NCI-H526 (cell line): Measurements from ENCODE around the gene TENT4B.

Experiments used
- DNase-seq, 2 experiments: peaks; one replicate each; lab custom pipeline; 2025; lab: John Stamatoyannopoulos, UW

Gene TENT4B

DNA sequence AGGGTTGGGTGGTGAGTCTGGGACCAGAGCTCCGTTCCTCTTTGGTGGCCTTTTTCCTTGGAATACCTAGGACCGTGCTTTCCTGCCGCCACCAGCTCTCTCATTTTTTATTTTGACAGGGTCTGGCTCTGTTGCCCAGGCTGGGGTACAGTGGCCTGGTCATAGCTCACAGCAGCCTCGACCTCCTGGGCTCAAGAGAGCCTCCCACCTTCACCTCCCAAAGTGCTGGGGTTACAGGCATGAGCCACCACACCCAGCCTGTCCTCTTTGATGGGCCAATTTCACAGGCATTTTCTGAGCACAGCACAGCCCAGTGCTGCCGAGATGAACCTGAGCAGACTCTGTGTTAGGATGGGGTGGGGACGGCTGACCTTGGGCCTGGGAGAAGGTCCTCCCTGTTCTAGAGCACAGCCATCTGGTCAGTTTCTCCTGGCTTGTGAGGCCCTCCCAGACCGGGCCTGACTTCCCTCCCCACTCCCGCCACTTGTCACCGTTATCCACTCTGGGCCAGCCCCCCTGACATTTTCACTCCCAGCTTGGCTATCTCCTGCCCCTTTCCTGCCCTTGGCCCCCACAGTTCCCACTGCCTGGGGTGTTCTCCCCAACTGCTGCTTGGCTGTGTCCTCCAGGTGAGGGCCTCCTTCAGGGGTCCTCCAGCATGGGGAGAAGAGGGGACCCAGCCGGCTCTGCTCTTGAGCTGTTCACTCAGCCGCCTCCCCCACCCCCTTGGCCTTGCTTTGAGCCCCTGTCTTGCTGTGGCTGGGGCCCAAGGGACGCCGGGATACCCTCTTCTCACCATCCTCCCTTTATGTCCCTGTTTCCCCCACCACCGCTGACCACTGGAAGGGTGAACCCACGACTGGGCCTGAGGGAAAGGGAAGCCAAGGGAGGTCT lies 118.3 kb downstream of the TENT4B start:
- no peak for DNase-seq

DNA sequence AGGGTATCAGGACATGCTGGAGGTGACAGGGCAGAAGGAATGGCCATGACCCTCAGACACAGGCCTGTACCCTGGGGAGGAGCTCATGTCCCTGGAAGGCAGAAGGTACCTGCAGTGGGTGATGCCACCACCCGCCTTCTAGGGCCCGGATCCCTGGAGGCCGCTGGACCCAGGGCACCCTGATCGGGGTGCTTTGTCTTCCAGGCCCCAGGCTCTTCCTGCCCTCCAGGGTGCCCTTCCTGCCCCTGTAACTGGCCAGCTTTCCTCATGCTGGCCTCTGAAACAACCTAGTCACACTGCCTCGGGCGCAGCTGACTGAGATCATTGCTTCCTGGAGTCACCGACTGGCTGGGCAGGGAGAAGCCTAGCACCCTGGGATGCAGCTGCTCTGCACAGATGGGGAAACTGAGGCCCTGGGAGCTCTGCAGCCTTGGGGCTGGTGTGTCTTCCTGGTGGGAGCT lies 119.0 kb downstream of the TENT4B start:
- no peak for DNase-seq

DNA sequence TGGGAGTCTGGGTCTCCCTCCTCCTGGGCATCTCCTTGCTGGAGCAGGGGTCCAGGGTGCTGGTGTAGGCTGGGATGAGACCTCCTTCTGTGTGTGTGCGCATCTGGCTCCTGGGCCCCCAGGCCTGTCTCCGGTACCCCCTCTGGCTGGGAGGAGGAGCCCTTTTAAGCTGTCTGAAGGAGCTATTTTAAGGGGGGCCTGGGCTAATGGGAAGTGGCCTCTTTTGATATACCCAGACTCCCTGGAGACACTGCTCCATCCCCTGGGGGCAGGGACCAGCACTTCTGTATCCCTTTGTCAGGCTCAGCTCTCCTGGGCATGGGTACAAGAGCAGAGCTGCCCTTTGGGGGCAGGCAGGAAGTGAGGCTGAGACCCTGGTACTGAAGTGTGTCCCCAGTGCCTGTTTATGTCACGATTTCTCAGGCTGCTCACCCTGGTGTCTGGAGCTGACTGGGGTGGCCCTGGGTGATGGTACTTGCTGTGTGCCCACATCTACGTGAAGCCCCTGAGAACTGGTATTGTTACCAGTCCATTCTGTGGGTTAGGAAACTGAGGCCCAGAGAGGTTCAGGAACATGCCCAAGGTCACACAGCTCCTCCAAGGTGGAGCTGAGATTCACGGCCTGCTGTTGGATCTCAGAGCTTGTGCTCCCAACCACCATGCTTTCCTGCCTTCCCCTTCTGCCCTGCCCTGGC lies 119.7 kb downstream of the TENT4B start:
- DNase-seq: no peak

DNA sequence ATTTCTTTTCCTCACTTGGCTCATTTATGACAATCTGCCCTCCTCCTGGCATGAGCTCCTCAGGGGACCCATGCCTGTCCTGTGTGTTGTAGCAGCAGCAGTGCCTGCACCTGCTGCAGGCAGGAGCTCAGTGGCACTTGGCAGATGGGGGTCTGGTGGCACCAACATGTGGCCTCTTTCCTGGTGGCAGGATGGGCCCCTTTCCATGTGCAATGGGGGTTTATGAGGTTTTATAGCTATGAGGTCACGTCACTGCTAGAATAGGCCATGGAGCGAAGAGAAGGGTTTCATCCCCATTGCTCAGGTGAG lies 120.2 kb downstream of the TENT4B start:
- no peak for DNase-seq

DNA sequence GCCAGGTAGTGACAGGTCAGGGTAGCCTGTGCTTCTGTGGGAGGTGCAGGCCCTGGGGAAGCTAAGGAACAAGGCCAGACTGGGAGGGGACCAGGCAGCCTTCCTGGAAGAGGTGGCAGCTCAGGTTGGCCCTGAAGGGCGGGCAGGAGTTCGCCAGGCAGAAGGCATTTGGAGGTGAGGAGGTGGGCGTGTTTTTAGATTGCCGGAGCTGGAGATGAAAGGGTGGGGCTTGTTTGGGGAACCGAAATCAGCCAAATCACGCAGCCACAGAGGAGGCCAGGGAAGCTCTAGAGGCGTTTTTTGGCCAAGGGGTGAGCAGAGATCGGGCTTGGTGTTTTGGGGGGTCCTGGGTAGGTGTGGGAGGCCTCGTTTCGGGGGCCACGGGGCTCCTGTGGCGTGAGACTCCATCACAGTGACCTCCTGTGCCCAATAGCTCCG lies 120.8 kb downstream of the TENT4B start:
- DNase-seq: no peak

DNA sequence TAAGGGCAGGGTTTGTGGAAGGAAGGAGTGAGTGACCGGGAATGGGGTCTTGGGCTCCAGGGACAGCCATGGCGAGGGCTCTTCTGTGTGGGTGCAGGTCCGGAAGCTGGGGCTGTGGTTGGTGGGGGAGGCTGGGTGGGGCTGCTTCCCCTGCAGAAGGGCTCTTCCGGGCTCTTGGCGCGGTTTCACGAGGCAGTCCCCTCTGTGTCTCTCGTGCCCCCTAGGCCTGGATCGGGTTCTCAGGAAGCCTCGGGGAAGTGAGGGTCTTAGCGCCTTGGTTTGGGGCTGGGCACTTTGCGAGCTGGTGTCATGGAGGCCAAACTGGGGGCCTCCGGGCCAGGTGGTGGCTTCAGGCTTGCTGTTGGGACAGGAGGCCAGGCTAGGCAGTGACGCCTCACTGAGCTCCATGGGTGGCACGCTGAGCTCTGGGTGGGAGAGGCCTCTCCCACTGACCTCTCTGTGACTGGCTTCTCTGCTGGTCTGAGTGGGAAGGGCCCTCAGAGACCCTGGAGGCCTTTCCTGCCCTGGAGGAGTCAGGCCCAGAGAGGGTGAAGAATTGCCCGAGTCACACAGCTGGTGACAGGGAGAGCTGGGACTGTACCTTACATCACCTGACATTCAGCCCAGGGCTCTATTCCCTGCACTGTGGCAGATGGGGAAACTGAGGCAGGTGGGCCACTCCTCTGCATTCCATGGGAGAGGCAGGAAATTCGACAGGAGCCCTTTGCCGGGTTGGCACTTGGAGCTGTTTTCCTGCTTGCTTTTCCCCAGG lies 121.4 kb downstream of the TENT4B start:
- DNase-seq: no peak

DNA sequence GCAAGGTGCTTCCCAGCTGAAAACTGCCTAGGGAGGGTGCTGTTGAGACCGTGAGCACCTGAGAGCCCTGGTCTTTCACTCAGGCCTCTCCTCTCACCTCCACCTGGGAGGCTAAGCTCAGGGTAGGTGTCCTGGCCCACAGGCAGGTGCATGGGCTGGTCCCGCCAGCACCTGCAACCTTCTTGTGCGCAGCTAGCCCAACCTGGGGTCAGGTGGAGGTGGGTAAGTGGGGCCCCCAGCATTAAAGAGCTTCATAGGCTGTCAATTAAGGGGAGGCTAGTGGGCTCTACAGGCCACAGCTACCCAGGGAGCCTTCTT lies 122.0 kb downstream of the TENT4B start:
- DNase-seq: no peak

DNA sequence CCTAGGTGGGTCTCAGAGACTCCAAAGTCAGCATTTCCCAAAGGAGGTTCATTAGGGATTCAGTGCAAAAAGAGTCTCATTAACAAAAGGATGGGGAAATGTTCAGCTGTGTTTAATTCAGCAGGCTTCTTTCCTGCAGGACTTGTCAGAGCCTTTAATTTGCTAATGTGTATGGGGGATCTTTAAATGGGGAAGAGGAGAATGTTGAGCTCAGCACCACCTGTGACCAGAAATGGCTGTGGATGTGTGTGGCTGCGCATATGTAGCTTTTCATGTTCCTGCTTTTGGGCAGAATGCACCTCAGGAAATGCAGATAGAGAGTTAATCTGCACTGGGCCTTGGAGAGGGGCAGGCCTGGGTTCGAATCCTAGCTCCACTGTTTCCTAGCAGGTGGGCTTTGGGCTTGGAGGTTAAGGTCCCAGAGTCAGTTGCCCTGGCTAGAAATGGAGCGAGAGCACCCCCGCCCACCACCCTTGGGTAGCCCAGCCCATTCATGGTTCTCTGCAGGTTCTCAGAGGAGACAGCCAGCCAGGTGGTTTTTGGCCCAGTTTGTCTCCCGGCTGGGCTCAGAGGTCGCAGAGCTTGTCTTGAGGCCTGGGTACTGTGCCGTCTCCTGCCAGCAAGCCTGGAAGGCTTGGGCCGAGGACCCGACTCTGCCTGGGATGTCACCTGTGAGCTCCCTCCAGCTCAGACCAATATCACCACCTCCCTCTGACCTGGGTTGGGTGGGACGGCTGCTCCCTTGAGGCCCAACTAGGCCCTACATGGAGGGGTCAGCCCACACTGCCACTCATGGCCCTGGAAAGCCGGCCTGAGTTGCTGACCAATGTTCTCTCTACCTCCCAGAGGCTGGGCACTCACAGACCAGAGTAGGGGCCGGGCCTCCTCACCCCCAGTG lies 122.6 kb downstream of the TENT4B start:
- DNase-seq: no peak

DNA sequence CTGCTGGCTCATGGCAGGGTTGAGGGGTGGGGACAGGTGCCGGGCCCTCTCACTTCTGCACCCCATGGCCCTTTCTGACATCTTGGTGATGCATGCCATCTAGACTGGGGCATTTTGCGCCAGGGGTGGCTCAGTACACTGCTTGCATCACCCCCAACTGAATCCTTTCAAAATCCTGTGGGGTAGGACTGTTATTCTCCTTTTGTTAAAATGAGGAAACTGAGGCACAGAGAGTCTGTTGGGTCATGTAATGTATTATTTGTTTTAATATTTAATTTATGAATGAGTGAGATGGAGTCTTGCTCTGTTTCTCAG lies 123.2 kb downstream of the TENT4B start:
- no peak for DNase-seq

DNA sequence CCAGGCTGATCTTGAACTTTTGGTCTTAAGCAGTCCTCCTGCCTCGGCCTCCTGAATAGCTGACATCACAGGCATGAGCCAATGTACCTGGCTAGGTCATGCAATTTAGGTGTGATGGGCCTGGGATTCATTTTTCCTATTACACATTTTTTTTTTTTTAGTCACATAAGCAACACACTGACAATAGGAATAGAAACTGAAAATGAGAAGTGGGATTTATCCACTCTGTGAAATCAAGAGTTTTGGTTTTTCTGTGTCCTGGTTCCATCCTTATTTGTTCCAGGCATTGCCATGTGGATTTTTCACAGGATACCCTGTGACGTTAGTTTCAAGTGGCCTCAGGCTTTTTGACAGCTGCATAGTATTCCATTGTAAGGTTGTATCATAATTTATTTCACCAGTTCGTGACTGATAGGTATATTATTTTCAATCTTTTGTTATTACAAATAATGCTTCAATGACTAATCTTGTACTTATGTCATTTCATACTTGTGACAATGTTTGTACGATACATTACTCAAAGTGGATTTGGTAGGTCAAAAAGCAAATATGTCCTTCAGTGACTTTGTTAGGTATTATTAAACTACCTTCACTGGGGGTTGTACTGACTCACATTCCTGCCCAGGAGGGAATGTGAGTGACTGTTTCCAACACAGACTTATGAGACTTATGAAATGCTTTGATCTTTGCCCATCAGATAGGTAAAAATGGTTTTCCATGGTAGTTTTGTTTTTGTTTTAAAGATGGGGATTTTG lies 123.9 kb downstream of the TENT4B start:
- DNase-seq: no peak

DNA sequence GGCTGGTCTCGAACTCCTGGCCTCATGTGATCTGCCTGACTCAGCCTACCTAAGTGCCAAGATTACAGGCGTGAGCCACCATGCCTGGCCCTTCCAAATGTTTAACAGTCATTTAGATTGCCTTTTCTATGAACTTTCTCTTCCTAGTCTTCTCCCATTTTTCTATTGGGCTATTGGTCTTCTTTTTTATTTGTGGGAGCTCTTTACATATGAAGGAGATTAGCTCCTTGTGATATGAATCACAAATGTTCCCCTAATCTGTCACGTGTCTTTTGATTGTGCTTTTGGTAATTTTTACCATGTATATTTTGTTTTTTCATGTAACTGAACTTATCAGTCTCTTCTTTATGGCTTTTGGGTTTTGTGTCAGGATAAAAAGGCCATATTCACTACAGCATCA lies 125.1 kb downstream of the TENT4B start:
- no peak for DNase-seq

DNA sequence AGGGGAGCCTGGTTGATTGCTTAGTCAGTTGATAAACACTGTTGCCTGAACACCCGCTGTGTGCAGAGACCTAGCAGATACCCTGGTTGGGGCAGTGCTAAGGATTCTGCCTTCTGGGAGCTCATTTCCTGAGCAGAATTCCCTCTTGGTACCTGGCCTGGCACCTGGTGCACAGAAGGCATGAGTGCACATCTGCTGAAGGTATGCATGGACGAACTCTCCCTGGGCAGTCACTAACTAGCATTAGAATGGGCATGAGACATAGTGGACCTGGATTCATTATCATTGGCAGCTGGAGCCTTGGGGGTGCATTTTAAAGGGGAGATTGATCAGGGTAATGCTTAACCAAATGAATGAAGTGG lies 126.4 kb downstream of the TENT4B start:
- DNase-seq: no peak

DNA sequence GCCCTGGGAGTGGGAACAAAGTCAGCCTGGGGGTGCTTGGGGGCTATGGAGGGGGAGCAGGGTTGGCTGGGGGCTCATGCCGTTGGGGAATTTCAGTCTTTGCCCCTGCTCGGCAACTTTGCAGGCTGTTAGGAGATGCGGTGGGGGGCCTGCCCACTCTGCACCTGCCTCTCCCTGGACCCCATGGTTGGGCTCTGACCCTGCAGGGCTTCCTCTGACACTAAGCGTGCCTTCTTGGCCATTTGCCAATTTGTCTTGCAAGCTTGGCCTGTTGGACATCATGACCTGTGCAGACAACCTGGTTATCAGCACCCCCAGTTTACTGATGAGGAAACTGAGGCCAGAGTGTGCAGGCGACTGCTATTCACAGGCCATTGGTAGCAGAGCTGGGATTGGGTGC lies 127.8 kb downstream of the TENT4B start:
- DNase-seq: no peak
